ENCODE results near the gene HCRTR1.

- TF ChIP-seq CTCF (IDR thresholded peaks at IDR 0.05) (peak in 2 of 3 experiments; percentile 13 to 22), EP300 (IDR thresholded peaks at IDR 0.05) (no peak), POLR2A (IDR thresholded peaks at IDR 0.05; ENCODE audit: low read depth) (no peak)
Observed at GRCh38 chr1:31669786-31670592, 52.5 kb downstream of the HCRTR1 start.
